IMR-90 (cell line): ENCODE data around the gene RTEL1.

Experiments
- BHLHE40 ChIP-seq: fragments of 150-350 bp; IDR thresholded peaks from 2 replicates; pipeline ENCODE4 v1.6.1; 2016; ENCODE audit warnings: mild to moderate bottlenecking, low read depth, low read length
- CEBPB ChIP-seq: IDR thresholded peaks from 2 replicates; pipeline ENCODE4 v1.6.1; 2012; ENCODE audit warnings: low read depth, low read length, improper control_type of control experiment
- CTCF ChIP-seq: conservative IDR thresholded peaks from 2 replicates; pipeline ENCODE4 v1.5.1; 2012; ENCODE audit warnings: mild to moderate bottlenecking, low read depth, low read length, improper control_type of control experiment
- FOS ChIP-seq: fragments of 150-350 bp; IDR thresholded peaks from 2 replicates; pipeline ENCODE4 v1.6.1; 2016; ENCODE audit warnings: low read depth, low read length
- MAZ ChIP-seq: IDR thresholded peaks from 2 replicates; pipeline ENCODE4 v1.6.1; 2012; ENCODE audit warnings: low read depth, mild to moderate bottlenecking, low read length, improper control_type of control experiment, moderate library complexity, borderline replicate concordance
- MXI1 ChIP-seq: IDR thresholded peaks from 2 replicates; pipeline ENCODE4 v1.6.1; 2012; ENCODE audit warnings: low read depth, mild to moderate bottlenecking, low read length, moderate library complexity, borderline replicate concordance
- NFE2L2 ChIP-seq: fragments of 150-350 bp; IDR thresholded peaks from 2 replicates; pipeline ENCODE4 v1.6.1; 2016; ENCODE audit warnings: low read depth, mild to moderate bottlenecking, low read length
- POLR2A ChIP-seq: IDR thresholded peaks from 2 replicates; pipeline ENCODE4 v1.6.1; 2012; ENCODE audit warnings: mild to moderate bottlenecking, low read depth, low read length
- RAD21 ChIP-seq: IDR thresholded peaks from 2 replicates; pipeline ENCODE4 v1.6.1; 2012; ENCODE audit warnings: low read length, improper control_type of control experiment
- RCOR1 ChIP-seq: IDR thresholded peaks from 2 replicates; pipeline ENCODE4 v1.6.1; 2012; ENCODE audit warnings: mild to moderate bottlenecking, low read length, improper control_type of control experiment; ENCODE audit not compliant: insufficient replicate concordance
- SMC3 ChIP-seq: fragments of 150-350 bp; IDR thresholded peaks from 2 replicates; pipeline ENCODE4 v1.6.1; 2016; ENCODE audit warnings: low read depth, mild to moderate bottlenecking, antibody characterized with exemption, low read length, moderate library complexity
- USF2 ChIP-seq: fragments of 150-350 bp; IDR thresholded peaks from 2 replicates; pipeline ENCODE4 v1.6.1; 2017; ENCODE audit warnings: mild to moderate bottlenecking, antibody characterized with exemption, low read length, low read depth

GRCh38 chr20:63639093-63639975 lies 18.8 kb upstream of the RTEL1 start:
- TF ChIP-seq CTCF: no peak
- TF ChIP-seq CEBPB: no peak
- no peak for TF ChIP-seq USF2
- TF ChIP-seq POLR2A: no peak
- no peak for TF ChIP-seq RCOR1
- no peak for TF ChIP-seq RAD21
- no peak for TF ChIP-seq MAZ
- no peak for TF ChIP-seq MXI1
- no peak for TF ChIP-seq FOS
- no peak for TF ChIP-seq BHLHE40
- no peak for TF ChIP-seq NFE2L2
- TF ChIP-seq SMC3: no peak
